Measurements from ENCODE around the gene AMN.
A peak's percentile ranks its signal among the peaks of the same experiment; 100 is the strongest.
"Not testable (repeated sequence)": the region's sequence is repeated elsewhere in the genome, so short reads cannot be mapped to it uniquely, and the experiment has no call there.

AMN gene

DNA sequence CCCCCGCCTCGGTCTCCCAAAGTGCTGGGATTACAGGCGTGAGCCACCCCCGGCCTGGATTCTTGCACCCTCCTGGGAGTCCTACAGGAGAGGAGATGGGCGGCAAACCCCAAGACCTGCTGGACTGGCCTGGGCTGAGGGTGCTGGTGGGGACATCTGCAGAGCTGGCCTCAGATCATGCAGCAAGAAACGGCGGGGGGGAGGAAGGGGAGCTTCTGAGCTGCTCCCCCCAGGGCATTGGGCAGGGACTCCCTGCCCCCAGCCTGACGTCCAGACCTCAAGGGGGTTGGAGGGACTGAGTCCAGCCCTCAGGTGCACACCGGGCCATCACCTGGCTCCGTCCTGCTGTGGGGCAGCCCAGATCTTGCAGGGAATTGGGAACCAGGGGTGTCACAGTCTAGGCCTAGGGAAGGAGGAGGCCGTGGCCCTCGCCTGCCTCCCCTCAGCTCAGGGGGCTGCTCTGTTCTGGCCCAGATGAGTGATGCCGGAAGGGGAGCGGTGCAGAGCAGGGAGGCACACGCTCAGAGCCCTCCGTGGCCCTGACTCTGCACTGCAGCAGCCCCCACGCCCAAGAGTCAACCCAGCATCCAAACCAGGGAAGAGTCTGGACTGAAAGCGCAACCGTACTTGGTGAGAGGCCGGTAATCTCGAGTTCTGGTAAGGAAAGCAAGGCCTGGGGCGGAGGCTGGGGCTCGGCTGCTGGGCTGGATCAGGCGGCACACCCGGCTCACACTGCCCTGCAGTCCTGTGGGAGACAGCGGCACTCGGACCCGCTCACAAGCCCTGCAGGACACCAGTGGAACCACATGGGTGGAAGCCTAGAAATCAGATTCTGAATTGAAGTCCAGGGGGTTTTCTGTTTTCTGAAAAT, 8.9 kb upstream of the AMN start:
- DNase-seq (ENCODE audit: low spot score) = no peak

DNA sequence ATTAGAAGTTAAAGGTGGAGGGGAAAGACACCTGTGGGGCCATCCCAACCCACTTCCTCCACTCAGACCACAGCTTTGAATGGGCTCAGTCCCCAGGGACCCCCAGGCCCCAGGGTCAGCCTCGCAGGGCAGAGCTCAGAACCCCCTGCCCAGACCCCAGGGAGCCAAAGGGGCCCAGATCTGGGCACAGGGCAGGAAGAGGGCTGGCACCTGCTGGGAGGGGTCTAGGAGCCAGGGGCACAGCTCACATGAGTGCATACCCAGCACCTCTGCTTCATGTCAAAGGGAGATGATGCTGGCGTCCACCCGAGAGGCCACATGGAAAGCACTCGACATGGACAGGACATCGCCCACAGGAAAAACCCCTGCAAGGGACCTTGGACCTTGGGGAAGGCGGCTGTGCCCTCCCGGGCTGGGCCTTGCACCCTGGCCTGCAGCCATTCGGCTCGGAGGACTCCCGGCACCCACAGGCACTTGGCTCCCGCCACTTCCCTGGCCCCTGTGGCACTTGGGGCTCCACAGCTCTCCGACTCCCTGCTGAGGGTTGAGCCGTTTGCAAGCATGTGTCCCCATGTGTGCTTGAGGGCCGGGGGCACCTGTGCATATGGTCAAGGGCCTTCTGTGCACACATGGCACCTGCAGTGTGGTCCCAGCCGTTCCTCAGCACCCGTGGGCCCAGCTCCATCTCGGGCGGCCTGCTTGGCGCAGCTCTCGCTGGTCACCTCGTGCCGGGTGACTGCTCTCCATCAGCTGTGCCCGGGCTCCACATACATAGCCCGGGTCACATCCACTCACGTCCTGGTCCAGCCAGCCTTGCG, 7.8 kb upstream of the AMN start:
- DNase-seq (ENCODE audit: low spot score) = no peak

DNA sequence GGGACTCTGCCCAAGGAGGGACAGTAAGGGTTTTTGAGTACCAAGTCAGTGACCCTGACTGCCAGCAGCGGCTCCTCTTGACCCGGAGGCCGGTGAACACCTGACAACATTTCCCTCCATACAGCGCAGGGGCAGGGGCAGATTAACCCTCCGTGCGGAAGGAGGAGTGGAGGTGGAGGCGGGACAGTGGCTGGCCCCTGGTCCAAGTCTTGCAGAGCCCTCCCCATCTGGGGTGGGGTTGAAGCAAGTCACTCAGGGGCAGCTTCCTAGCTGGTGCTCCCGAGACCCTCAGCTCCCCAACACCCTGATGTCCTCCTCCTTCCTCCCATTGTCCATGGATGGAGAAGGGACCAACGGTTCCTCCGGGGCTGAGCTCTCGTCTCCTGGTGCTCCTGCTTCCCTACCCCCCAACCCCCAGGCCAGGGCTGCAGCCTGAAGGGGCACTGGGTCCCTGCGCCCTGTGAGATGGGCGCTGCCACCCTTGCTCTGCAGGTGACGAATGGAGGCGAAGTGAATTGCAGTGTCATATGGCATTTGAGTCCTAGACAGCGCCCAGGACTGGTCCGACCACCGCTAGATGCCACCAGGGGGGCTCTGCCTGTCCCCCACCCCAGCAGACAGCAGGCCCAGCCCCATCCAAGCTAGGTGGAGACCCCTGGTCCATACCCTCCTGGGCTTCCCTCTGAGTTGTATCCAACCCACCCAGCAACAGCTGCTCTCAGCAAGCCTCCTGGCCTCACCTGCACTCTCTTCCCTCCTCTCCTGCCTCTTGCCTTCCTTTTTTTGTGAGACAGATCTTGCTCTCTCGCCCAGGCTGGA, 7.0 kb upstream of the AMN start:
- DNase-seq (ENCODE audit: low spot score) = no peak

DNA sequence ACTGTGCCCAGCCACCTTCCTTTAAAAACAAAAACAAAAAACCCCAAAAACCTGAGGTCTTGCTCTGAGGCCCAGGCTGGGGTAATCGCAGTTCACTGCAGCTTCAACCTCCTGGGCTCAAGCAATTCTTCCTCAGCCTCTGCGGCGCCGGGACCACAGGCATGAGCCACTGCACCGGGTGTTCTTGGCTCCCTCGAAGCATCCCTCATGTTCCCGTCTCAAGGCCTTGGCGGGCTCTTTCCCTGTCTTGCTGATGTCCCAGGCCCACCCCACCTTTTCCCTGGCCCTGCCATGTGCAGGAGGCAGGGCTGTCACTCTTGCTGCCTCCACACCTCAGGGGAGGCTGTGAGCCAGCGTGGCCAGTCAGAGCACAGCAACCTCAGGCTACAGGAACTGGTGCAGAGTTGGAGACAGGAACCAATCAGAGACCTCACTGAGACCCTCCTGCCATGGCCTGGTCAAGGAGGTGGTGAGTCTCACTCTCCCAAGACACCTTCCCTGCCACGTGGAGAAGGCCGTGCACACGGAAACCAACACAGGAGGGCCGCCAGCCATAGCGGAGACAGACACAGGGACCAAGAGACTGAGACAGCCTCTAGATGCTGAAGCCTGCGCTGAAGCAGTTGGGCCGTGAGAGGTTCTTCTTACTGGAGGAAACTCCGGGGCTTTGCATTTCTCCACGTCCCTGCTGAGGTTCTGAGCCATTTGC, 6.0 kb upstream of the AMN start:
- no peak for DNase-seq (ENCODE audit: low spot score)

DNA sequence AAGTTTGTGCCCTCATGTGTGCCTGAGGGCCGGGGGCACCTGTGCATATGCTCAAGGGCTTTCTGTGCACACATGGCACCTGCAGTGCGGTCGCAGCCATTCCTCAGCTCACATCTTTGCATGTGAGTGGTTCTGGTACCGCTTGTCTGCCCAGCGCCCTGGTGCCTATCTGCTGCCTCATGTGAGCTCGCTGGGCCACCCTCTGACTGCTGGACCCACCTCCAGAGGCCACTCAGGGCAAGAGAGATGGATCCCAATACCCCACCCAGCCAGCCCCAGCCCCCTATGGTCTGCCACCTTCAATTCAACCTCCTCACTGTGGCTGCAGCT, 5.4 kb upstream of the AMN start:
- DNase-seq (ENCODE audit: low spot score) = no peak

DNA sequence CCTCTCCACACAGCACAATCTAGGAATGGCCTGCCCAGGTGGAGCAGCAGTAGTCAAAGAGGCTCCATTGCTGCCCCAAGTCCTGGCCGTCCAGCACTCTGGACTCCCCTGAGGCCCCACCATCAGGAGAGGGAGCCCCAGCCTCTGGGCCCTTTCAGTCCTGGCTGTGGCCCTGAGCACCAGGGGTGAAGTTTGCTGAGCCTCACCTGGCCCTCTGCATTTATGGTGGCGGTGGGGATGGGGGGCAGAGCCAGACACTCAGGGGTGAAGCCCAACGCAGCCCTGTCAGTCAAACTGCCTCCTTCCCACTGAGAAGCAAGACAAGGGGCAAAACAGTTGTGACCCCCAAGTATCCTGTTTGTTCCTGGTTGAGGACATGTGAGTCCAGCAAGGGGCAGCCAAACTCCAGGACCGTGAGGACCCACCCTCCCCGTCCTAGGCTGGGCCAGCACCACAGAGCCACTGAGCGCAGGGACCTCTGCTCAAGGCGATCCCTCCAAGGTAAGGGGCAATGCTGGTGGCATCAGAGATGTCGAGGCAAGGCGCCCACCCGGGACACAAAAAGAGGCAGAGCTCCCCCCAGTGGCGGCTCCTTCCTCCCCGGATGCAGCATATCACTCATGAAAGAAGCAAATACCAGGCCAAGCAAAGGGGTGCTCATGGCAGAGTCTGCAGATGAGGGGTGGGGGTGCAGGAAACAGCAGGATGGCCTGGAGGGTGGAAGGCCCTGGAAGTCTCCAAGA, 4.8 kb upstream of the AMN start:
- peak; percentile 67 for DNase-seq (ENCODE audit: low spot score)

DNA sequence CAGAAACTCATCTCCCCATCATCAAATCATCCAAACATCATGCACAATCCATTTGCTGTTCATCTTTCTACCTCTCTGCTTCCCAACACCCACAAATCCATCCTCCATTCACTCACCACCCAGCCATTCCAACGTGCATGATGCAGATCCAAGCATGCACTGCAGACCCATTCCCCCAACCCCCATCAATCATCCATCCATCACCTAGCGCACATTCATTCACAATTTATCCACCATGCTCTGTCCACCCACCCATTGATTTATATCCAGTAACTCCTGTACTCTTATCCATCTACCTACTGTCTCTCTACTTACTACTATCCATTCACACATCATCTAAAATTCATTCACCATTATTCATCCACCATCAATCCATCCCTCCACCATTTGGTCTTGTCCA, 4.0 kb upstream of the AMN start:
- no peak for DNase-seq (ENCODE audit: low spot score)

DNA sequence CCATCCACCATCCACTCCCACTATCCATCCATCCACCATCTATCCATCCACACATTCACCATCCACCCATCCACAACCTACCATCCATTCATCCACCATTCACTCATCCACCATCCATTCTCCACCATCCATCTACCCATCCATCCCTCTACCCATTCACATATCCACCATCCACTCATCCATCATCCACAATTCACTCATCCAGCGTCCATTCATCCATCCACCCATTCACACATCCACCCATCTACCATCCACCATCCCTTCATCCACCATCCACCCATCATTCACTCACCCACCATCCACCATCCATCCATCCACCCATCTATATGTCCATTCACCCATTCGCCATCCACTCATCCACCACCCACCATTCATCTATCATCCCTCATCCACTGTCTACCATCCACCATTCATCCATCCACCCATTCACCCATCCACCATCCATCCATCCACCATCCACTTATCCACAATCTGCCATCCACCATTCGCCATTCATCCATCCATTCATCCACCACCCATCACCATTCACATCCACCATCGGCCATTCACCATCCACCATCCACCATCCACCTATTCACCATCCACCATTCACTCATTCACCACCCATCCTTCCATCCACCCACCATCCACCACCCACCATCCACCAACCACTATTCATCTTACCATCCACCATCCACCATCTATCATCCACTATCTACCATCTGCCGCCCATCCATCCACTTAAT, 2.0 kb upstream of the AMN start:
- DNase-seq (ENCODE audit: low spot score) = no peak

DNA sequence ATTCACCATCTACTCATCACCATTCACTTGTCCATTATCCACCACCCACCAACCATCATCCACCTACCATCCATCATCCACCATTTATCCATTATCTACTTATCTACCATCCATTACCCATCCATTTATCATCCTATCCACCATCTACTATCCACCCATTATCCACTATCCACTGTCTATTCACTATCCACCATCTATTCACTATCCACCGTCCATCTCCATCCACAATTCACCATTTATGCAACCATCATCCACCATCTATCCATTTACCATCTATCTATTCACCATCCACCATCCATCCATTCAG, 1.5 kb upstream of the AMN start:
- DNase-seq (ENCODE audit: low spot score) = no peak

DNA sequence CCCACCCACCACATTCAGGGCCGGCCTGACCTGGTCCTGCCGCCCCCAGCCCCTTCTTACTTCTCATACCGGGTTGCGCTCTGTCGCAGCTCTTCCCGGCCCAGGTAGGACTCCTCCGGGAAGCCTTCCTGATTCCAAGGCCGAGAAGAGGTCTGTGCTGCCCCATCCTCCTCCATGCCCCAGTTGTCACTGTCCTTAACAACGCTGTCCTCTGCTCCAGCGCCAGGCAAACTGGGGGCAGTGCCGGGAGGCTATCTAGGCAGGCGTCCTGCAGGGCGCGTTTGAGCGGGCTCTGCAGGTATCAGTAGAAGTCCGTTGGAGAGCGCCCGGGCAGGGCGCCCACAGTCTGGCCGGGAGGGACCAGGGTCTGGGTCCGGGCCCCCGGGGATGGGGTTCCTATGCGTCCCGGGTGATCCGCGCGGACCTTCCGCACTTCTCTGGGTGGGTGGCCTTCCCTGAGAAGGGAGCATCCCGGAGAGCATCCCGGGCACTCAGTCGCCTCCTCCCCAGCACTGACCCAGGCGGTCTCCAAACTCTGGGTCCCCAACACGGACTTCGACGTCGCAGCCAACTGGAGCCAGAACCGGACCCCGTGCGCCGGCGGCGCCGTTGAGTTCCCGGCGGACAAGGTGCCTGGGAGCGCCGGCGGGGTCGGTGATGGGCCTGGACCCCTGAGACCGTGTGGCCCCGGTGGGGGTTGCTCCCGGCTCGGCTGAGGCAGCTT, 900 bp downstream of the AMN start:
- no peak for DNase-seq (ENCODE audit: low spot score)

DNA sequence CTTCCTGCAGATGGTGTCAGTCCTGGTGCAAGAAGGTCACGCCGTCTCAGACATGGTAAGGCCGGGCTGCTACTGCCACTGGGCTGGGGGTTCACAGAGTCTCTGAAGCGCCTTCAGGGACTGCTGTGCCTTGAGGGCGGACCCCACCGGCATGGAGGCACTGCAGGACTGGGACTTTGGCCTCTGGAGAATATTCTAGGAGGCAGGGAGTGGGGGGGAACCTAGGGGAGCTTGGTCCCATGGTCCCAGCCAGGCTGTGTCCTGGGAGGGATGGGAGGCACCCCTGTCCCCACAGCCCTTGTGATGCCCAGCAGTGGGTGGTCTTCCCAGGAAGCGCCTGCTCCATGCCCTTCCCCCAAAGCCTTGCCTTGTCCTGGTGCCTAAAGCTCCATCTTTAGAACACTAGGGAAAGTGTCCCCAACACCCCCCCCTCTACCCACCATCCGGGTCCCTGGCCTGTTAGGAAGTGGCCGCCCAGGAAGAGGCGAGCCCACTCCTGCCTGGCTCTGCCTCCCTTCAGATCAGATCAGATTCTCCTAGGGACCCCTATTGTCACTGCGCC, 1.5 kb downstream of the AMN start:
- DNase-seq (ENCODE audit: low spot score) = no peak

DNA sequence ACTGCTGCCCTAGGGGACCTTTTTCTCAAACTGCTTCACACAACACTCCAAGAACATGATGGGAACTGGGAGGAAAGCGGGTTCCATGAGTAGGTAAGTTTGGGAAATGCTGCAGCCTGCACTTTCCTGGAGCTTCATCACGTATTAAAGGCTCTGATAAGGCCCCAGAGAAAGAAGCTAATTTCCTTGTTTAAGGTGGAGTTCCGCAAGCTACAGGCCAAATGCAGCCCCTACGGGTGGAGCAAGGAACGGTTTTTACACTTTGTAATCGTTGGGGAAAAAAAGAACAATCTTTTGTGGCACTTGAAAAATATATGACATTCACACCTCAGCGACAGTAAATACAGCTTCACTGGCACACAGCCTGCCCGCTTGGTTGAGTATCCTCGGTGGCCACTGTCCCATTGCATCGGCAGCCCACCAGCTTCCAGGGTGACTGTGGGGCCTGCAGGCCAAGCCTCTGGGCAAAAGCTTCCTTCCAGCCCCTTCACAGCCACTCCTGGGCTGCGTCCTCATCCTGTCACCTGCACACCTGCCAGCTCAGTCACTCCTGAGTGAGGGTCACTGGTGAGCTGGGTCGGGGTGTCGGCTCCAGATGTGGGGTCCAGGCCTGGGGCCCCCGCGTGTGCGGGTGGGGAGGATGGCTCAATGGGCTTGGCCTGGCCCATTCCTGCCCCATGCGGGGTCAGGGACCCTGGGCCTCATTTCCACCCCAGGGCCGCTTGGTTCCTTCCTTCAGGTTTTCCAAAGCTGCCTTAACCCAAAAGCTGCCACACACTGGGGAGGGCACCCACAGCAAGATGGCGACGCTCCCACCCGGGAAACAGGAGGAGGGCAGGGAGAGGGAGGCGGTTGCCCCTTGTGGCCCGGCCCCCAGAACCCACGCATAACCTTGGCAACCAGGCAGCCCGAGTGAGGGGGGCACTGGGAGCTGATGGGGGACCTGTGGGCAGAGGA, 2.4 kb downstream of the AMN start:
- no peak for DNase-seq (ENCODE audit: low spot score)

DNA sequence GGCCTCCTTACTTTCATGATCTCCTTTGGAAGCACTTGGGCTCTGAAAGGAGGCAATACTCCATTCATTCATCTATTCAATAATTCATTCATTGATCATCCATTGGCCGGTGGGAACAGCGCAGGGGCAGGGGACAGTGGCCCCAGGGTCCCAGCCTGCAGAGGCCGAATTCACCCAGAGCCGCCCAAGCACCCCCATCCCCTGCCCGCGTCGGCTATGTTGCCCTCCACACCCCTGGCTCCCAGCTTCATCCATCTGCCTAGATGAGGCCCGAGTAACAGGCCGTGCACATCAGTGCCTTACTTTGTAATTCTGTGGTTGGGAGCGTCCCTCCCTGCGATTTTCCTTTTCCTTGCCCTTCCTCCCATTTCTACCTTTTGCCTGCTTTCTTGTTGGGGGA, 3.2 kb downstream of the AMN start:
- no peak for DNase-seq (ENCODE audit: low spot score)

DNA sequence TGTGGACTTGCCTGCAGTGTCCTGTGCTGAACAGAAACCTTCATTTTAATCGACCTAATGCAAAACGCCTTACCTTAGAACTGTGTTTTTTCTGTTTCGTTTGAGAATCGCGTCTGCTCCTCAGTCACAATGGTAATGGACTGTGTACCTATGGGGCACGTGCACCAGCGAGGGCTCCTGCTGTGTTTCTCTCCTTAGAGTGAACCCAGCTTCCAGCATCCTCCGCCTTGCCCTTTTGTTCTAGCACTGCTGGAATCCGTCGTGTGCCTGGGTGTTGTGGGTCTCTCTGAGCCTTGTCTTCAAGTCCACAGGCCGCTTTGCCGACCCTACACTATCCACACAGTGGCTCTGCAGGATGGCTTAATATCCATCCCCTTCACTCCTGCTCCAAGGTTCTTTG, 3.6 kb downstream of the AMN start:
- DNase-seq (ENCODE audit: low spot score) = no peak

DNA sequence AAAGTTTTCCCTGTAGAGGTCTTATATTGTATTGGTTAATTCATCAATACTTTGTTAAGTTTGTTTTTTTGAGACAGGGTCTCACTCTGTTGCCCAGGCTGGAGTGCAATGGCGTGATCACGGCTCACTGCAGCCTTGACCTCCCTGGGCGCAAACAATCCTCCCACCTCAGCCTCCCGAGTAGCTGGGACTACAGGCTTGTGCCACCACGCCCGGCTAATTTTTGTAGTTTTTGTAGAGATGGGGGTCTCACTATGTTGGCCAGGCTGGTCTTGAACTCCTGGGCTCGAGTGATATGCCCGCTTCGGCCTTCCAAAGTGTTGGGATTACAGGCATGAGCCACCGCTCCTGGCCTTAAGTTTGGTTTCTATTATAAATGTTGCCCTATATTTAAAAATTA, 4.4 kb downstream of the AMN start:
- DNase-seq (ENCODE audit: low spot score) = not testable (repeated sequence)

DNA sequence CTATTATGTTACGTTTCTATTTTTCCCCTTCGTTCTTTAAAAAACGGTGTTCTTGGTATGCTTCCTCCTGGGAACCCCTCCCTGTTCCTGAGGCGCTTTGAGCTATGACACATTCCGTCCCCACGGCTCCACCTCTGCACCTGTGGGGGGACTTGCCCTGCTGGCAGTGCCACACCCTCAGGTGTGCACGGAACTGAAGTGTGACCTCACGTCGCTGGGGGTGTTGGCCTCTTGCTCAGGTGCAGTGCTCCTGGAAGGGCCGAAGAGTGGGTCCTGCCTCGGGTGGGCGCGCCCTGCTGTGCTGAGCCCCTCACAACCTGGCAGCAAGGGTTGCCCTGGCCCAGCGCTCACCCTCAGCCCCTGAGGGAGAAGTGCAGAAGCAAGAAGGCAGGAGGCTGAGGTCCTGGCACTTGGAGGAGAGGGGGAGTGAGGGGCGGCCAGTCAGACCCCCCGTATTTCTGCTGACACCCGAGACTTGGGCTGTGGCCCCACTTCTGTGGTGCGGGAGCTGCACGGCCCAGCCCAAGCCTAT, 4.9 kb downstream of the AMN start:
- DNase-seq (ENCODE audit: low spot score) = no peak

DNA sequence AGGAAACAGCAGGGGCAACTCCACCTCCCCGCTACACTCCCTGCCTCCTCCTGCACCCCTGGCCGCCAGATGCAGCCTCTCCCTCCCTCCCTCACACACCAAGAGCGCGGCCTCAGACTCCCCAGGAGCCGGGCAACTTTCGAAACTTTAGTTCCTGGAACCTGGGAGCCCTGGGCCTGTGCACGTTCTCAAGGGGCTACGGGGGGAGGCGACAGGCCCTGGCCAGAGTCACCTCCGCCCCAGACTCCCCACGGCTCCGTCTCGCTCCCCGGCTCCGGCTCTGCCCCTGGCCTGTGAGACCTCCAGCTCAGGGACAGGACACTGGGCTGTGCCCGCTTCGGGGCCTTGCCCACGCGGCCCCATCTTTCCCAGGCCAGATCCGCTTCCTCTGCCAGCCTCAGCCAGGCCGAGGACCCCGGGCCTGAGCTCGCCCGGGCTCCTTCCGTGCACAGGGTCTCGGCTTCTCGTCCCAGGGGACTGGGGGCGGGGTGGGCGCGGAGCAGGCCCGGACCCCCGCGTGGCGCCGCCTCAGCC, 5.5 kb downstream of the AMN start:
- no peak for DNase-seq (ENCODE audit: low spot score)

Data from AG08395 (cell line).